Activated B cell treated with CpG ODN at 0.5 μM for 24 hours (primary cell): ENCODE measurements around the gene C11orf21. TPM values are rescaled to one million over a fixed set of nuclear protein-coding genes. Genes with fewer than 3 reads are reported as not detected.

ENCODE experiments used
- ATAC-seq: fragments of 200-7000 bp; cut with Tn5 transposase; one replicate; pipeline ENCODE4 v1.10.0; 2021; ENCODE audit warnings: low read depth, mild to moderate bottlenecking, moderate library complexity
- CTCF ChIA-PET: fragments of 350-600 bp; sonication (Branson Sonifier 250); formaldehyde crosslinking; loops from one replicate; lab custom pipeline; 2021; ENCODE audit warnings: antibody characterized with exemption; lab: Charles Lee
- POLR2A ChIA-PET: fragments of 350-600 bp; sonication (Branson Sonifier 250); formaldehyde crosslinking; loops from one replicate; lab custom pipeline; 2021; ENCODE audit warnings: antibody characterized with exemption; lab: Charles Lee
- DNase-seq: peaks from one replicate; pipeline ENCODE4 v3.0.0; 2022
- H3K27ac Mint-ChIP-seq: one replicate; pipeline ENCODE4 v1.8.0; 2020; ENCODE audit warnings: mixed read lengths
- H3K27me3 Mint-ChIP-seq: one replicate; pipeline ENCODE4 v1.8.0; 2021; ENCODE audit warnings: mixed read lengths
- H3K36me3 Mint-ChIP-seq: one replicate; pipeline ENCODE4 v1.8.0; 2021; ENCODE audit warnings: low read depth, mixed read lengths
- H3K4me1 Mint-ChIP-seq: one replicate; pipeline ENCODE4 v1.8.0; 2021; ENCODE audit warnings: mixed read lengths
- H3K4me3 Mint-ChIP-seq: one replicate; pipeline ENCODE4 v1.8.0; 2020; ENCODE audit warnings: mild to moderate bottlenecking, mixed read lengths
- H3K9me3 Mint-ChIP-seq: one replicate; pipeline ENCODE4 v1.8.0; 2020; ENCODE audit warnings: mixed read lengths
- intact Hi-C: fragments of 100-400 bp; cut with micrococcal nuclease; formaldehyde crosslinking; loops from one replicate; pipeline ENCODE4 v1.15.1; 2024
- total RNA-seq: library from RNA; stranded (reverse); gene quantifications from 2 replicates; pipeline ENCODE4 v1.2.3, GENCODE V29; 2022
- TF ChIP-seq, protein P1 (sequence below): fragments of 200-600 bp; IDR thresholded peaks from one replicate; pipeline ENCODE4 v1.8.0; 2022; ENCODE audit warnings: antibody characterized with exemption, mild to moderate bottlenecking

Gene C11orf21
- total RNA-seq: 5.2 and 8.8 TPM in 2 replicates

- CTCF ChIA-PET: interaction anchor here (0.9 to 11.2 kb wide), 3 partner anchors 98 to 150 kb away, joined by 3 to 321 read pairs (median 5); partner anchors contain the start of gene TSSC4
- peaks cover 86% of the 10 kb centered on the region for H3K4me1 Mint-ChIP-seq
- H3K27ac Mint-ChIP-seq: peak within 1 kb of the TSS; percentile 89
- TF ChIP-seq, protein P1, sequence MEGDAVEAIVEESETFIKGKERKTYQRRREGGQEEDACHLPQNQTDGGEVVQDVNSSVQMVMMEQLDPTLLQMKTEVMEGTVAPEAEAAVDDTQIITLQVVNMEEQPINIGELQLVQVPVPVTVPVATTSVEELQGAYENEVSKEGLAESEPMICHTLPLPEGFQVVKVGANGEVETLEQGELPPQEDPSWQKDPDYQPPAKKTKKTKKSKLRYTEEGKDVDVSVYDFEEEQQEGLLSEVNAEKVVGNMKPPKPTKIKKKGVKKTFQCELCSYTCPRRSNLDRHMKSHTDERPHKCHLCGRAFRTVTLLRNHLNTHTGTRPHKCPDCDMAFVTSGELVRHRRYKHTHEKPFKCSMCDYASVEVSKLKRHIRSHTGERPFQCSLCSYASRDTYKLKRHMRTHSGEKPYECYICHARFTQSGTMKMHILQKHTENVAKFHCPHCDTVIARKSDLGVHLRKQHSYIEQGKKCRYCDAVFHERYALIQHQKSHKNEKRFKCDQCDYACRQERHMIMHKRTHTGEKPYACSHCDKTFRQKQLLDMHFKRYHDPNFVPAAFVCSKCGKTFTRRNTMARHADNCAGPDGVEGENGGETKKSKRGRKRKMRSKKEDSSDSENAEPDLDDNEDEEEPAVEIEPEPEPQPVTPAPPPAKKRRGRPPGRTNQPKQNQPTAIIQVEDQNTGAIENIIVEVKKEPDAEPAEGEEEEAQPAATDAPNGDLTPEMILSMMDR: no peak
- peaks cover 10% of the 10 kb centered on the region for H3K36me3 Mint-ChIP-seq
- no peaks in the 10 kb centered on the region for H3K27me3 Mint-ChIP-seq
- H3K9me3 Mint-ChIP-seq: no peaks in the 10 kb centered on the region
- DNase-seq (peak; percentile 47), ATAC-seq (peak; percentile 57)
- POLR2A ChIA-PET: interaction anchor here (0.6 to 2.9 kb wide), 12 partner anchors 32 to 1726 kb away, joined by 3 to 21 read pairs (median 7); partner anchors contain the start of genes ASCL2, CD81 and TSSC4
- intact Hi-C loops: loop anchor here (1.0 to 5.0 kb wide), 3 partner anchors 32 to 601 kb away; partner anchors contain the start of gene CD81
- H3K4me3 Mint-ChIP-seq: peak within 1 kb of the TSS; percentile 85
Observed at GRCh38 chr11:2301631-2302305, at the start of gene C11orf21, which contains the start of gene TSPAN32. C11orf21 (minus strand) TSS chr11:2301918; CDS start chr11:2301808, 110 bp downstream. TSPAN32 (plus strand) TSS chr11:2302013; CDS start chr11:2302150, 137 bp downstream.

DNA sequence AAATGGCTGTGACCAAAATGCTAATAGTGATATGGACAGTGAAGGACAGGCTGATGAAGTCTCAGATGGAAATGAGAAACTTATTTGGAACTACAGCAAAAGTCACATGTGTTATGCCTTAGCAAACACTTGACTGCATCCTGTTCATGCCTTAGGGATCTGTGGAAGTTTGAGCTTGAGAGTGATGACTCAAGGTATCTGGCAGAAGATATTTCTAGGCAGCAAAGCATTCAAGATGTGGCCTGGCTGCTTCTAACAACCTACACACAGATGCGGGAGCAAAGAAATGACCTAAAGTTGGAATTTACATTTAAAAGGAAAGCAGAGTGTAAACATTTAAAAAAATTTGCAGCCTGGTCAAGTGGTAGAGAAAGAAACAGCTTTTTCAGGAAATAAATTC is 47.3 kb upstream of the C11orf21 start:
- Mint-ChIP-seq H3K27ac (no peak overlapping the region), H3K27me3 (no peaks in the 10 kb centered on the region), H3K4me3 (no peak overlapping the region), H3K9me3 (peaks cover 9% of the 10 kb centered on the region), H3K4me1 (no peaks in the 10 kb centered on the region), H3K36me3 (no peaks in the 10 kb centered on the region)
- TF ChIP-seq, protein P1: no peak
- DNase-seq (no peak), ATAC-seq (no peak)
- POLR2A ChIA-PET: no interaction called here
- CTCF ChIA-PET: no interaction called here
- intact Hi-C loops: no loop called here

- POLR2A ChIA-PET: no interaction called here
- DNase-seq (no peak), ATAC-seq (no peak)
- Mint-ChIP-seq H3K4me1 (no peaks in the 10 kb centered on the region), H3K27me3 (no peaks in the 10 kb centered on the region), H3K4me3 (no peak overlapping the region), H3K9me3 (peaks cover 13% of the 10 kb centered on the region), H3K36me3 (no peaks in the 10 kb centered on the region), H3K27ac (no peak overlapping the region)
- intact Hi-C loops: no loop called here
- TF ChIP-seq, protein P1: no peak
- CTCF ChIA-PET: no interaction called here
Observed at GRCh38 chr11:2347308-2347830, 45.7 kb upstream of the C11orf21 start.

- no peaks in the 10 kb centered on the region for H3K36me3 Mint-ChIP-seq
- peaks cover 13% of the 10 kb centered on the region for H3K9me3 Mint-ChIP-seq
- DNase-seq: no peak
- CTCF ChIA-PET: no interaction called here
- intact Hi-C loops: no loop called here
- POLR2A ChIA-PET: no interaction called here
- H3K27me3 Mint-ChIP-seq: no peaks in the 10 kb centered on the region
- H3K27ac Mint-ChIP-seq: no peak overlapping the region
- TF ChIP-seq, protein P1: no peak
- H3K4me1 Mint-ChIP-seq: no peaks in the 10 kb centered on the region
- H3K4me3 Mint-ChIP-seq: no peak overlapping the region
- ATAC-seq: no peak
Observed at GRCh38 chr11:2346586-2347307, 45.0 kb upstream of the C11orf21 start.

DNA sequence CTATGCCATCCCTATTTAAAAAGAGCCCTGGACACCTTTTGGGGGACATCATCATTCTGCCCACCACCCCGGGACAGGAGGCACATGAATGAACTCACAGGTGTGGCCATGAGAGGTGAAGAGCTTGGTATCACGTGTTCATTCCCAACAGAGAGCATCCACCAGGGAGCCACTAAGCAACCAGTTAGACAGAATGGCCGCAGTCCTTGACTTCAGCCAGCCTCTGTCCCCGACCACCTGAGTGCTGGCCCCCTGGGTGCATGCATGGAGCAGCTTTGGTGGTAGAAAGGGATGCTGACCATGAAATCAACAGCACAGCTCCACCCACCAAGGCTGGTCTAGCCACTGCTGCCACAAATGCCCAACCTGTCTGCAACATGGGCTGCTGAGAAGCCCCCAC is 44.3 kb upstream of the C11orf21 start:
- TF ChIP-seq, protein P1: no peak
- H3K9me3 Mint-ChIP-seq: peaks cover 13% of the 10 kb centered on the region
- ATAC-seq (no peak), DNase-seq (no peak)
- H3K36me3 Mint-ChIP-seq: no peaks in the 10 kb centered on the region
- ChIA-PET POLR2A (no interaction called here), CTCF (no interaction called here)
- H3K27ac Mint-ChIP-seq: no peak overlapping the region
- intact Hi-C loops: no loop called here
- no peaks in the 10 kb centered on the region for H3K27me3 Mint-ChIP-seq
- H3K4me1 Mint-ChIP-seq: no peaks in the 10 kb centered on the region
- H3K4me3 Mint-ChIP-seq: no peak overlapping the region
